ENCODE data around the gene OR5K2.

Gene OR5K2

GRCh38 chr3:98497381-98497780 is at the start of gene OR5K2:
TSS of gene OR5K2 (plus strand) at chr3:98497681. CDS start at chr3:98497681, 0 bp downstream.
- DNase-seq, result no peak

- DNase-seq, result no peak
These were observed 47.8 kb upstream of the OR5K2 start for GRCh38 chr3:98449606-98450193.

- no peak for DNase-seq
These were observed 47.1 kb upstream of the OR5K2 start for GRCh38 chr3:98450372-98450771.

- DNase-seq, result no peak
These were observed 43.7 kb upstream of the OR5K2 start for GRCh38 chr3:98453827-98454226.

- no peak for DNase-seq
These were observed 42.6 kb upstream of the OR5K2 start for GRCh38 chr3:98454929-98455328.

GRCh38 chr3:98457543-98457942 is 39.9 kb upstream of the OR5K2 start:
- DNase-seq, result no peak

- no peak for DNase-seq
These were observed 37.3 kb upstream of the OR5K2 start for GRCh38 chr3:98460220-98460619.

GRCh38 chr3:98462901-98463300 is 34.6 kb upstream of the OR5K2 start, which contains the start of gene OR5K1:
TSS of gene OR5K1 (plus strand) at chr3:98463201. CDS start at chr3:98469577, 6,376 bp downstream.
- DNase-seq, result no peak

- DNase-seq, result no peak
These were observed 14.6 kb upstream of the OR5K2 start for GRCh38 chr3:98482717-98483482.

GRCh38 chr3:98483626-98484025 is 13.9 kb upstream of the OR5K2 start:
- no peak for DNase-seq

- DNase-seq, result no peak
These were observed 2.5 kb downstream of the OR5K2 start for GRCh38 chr3:98500019-98500418.

GRCh38 chr3:98501270-98501669 is 3.8 kb downstream of the OR5K2 start:
- DNase-seq, result no peak

GRCh38 chr3:98501863-98502576 is 4.5 kb downstream of the OR5K2 start:
- no peak for DNase-seq

- no peak for DNase-seq
These were observed 7.1 kb downstream of the OR5K2 start for GRCh38 chr3:98504539-98504938.

GRCh38 chr3:98508582-98508981 is 11.1 kb downstream of the OR5K2 start:
- DNase-seq, result no peak

GRCh38 chr3:98512576-98512975 is 15.1 kb downstream of the OR5K2 start:
- DNase-seq, result no peak

GRCh38 chr3:98513091-98513511 is 15.6 kb downstream of the OR5K2 start:
- no peak for DNase-seq

- no peak for DNase-seq
These were observed 16.3 kb downstream of the OR5K2 start for GRCh38 chr3:98513736-98514135.

- DNase-seq, result no peak
These were observed 17.5 kb downstream of the OR5K2 start for GRCh38 chr3:98514948-98515347.

GRCh38 chr3:98518816-98519215 is 21.3 kb downstream of the OR5K2 start:
- DNase-seq, result no peak

GRCh38 chr3:98519351-98519750 is 21.9 kb downstream of the OR5K2 start:
- no peak for DNase-seq

GRCh38 chr3:98521897-98522543 is 24.5 kb downstream of the OR5K2 start:
- DNase-seq, result peak; percentile 40 to 42

GRCh38 chr3:98522544-98523281 is 25.2 kb downstream of the OR5K2 start, which contains the start of gene CLDND1:
TSS of gene CLDND1 (minus strand) at chr3:98522902. CDS start at chr3:98521424, 1,478 bp downstream.
- peak; percentile 93 to 94 for DNase-seq

Measured in activated CD4-positive, alpha-beta T cell treated with anti-CD3 and anti-CD28 coated beads, Interleukin-2, amount 50 U/mL, for 4 hours (primary cell).